Nephron progenitor cell (in vitro differentiated cells): ENCODE data around the gene NIN.

Source experiments
- DNase-seq: peaks from one replicate; pipeline ENCODE4 v3.0.0; 2021
- H3K27ac Mint-ChIP-seq: 2 replicates; pipeline ENCODE4 v1.8.0; 2021; ENCODE audit warnings: mild to moderate bottlenecking, moderate library complexity, mixed read lengths
- H3K27me3 Mint-ChIP-seq: 2 replicates; pipeline ENCODE4 v1.8.0; 2021; ENCODE audit warnings: mild to moderate bottlenecking, low read depth, mixed read lengths; ENCODE audit not compliant: poor library complexity
- H3K36me3 Mint-ChIP-seq: 2 replicates; pipeline ENCODE4 v1.8.0; 2021; ENCODE audit warnings: low read depth, mixed read lengths
- H3K4me1 Mint-ChIP-seq: 2 replicates; pipeline ENCODE4 v1.8.0; 2021; ENCODE audit warnings: mixed read lengths
- H3K4me3 Mint-ChIP-seq: 2 replicates; pipeline ENCODE4 v1.8.0; 2021; ENCODE audit warnings: mild to moderate bottlenecking, moderate library complexity, mixed read lengths
- H3K9me3 Mint-ChIP-seq: 2 replicates; pipeline ENCODE4 v1.8.0; 2021; ENCODE audit warnings: mild to moderate bottlenecking, moderate library complexity, mixed read lengths
- TF ChIP-seq, protein P1 (sequence below): fragments of 200-600 bp; sonication (generic); IDR thresholded peaks from 2 replicates; pipeline ENCODE4 v1.5.0; 2021; ENCODE audit warnings: antibody characterized with exemption

Gene NIN

GRCh38 chr14:50740856-50741255 lies 90.1 kb downstream of the NIN start:
- H3K36me3 Mint-ChIP-seq, result peaks cover 62% of the 10 kb centered on the region
- TF ChIP-seq, protein P1, sequence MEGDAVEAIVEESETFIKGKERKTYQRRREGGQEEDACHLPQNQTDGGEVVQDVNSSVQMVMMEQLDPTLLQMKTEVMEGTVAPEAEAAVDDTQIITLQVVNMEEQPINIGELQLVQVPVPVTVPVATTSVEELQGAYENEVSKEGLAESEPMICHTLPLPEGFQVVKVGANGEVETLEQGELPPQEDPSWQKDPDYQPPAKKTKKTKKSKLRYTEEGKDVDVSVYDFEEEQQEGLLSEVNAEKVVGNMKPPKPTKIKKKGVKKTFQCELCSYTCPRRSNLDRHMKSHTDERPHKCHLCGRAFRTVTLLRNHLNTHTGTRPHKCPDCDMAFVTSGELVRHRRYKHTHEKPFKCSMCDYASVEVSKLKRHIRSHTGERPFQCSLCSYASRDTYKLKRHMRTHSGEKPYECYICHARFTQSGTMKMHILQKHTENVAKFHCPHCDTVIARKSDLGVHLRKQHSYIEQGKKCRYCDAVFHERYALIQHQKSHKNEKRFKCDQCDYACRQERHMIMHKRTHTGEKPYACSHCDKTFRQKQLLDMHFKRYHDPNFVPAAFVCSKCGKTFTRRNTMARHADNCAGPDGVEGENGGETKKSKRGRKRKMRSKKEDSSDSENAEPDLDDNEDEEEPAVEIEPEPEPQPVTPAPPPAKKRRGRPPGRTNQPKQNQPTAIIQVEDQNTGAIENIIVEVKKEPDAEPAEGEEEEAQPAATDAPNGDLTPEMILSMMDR, result no peak
- no peaks in the 10 kb centered on the region for H3K27me3 Mint-ChIP-seq
- DNase-seq, result no peak
- no peak overlapping the region for H3K27ac Mint-ChIP-seq
- no peak overlapping the region for H3K4me3 Mint-ChIP-seq
- H3K4me1 Mint-ChIP-seq, result peaks cover 11% of the 10 kb centered on the region
- no peaks in the 10 kb centered on the region for H3K9me3 Mint-ChIP-seq

GRCh38 chr14:50739186-50739585 lies 91.8 kb downstream of the NIN start:
- H3K27me3 Mint-ChIP-seq, result no peaks in the 10 kb centered on the region
- H3K36me3 Mint-ChIP-seq, result peaks cover 61% of the 10 kb centered on the region
- no peaks in the 10 kb centered on the region for H3K9me3 Mint-ChIP-seq
- peaks cover 11% of the 10 kb centered on the region for H3K4me1 Mint-ChIP-seq
- no peak overlapping the region for H3K4me3 Mint-ChIP-seq
- no peak overlapping the region for H3K27ac Mint-ChIP-seq
- TF ChIP-seq, protein P1, result no peak
- DNase-seq, result no peak

DNA sequence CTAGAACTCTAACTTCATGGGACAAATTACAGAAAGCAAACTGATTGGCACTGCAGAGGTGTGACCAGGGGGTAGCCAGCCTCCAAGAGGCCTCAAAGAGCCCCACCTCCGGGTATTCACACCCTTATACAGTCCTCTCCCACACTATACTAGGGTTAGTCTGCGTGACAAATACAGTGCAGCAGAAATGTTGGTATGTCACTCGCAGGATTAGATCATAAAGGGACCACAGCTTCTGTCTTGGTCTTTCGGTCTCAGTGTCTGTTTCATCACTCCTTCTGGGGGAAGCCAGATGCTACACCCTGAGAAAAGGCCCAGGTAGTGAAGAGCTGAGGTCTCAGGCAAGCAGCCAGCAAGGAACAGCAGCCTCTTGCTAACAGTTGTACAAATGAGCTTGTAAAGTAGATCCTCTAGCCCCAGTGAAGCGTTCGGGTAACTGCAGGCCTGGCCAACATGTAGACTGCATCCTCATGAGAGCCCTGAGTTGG lies 94.0 kb downstream of the NIN start:
- Mint-ChIP-seq H3K36me3 (peaks cover 52% of the 10 kb centered on the region), H3K27me3 (no peaks in the 10 kb centered on the region)

DNA sequence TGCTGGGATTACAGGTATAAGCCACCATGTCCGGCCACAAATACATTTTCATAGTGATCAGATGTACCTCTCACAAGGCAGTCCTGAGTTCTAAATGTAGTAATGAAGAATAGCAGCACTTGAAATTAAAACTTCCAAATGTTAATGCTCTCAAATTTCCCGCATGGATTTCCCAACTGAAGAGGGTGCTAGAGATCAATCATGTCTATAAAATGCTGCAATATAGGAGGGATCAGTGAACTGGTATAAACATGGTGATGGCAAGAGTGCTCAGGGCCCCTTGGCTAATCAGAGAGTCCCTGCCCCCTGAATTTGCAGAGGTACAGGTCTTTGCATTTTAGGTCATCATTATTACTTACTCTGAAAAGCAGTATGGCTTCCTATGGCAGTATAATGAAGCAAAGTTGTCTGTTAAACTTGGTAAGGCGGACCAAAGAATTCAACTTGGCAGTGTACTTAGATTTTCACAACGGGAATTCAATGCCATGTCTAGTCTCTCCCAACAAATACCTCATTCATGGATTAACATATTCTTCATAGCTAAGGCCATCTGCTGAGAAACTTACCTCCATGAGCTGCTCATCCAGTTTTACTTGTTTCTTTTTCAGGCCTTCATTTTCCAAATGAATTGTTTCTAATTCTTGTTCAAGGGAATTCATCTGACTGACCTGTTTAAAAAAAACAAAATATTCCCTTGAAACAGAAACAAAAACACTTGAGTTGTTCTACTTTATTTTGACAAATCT lies 95.8 kb downstream of the NIN start:
- no peaks in the 10 kb centered on the region for H3K9me3 Mint-ChIP-seq
- no peak overlapping the region for H3K27ac Mint-ChIP-seq
- H3K4me1 Mint-ChIP-seq, result no peaks in the 10 kb centered on the region
- peaks cover 54% of the 10 kb centered on the region for H3K36me3 Mint-ChIP-seq
- H3K4me3 Mint-ChIP-seq, result no peak overlapping the region
- TF ChIP-seq, protein P1, result no peak
- H3K27me3 Mint-ChIP-seq, result no peaks in the 10 kb centered on the region
- DNase-seq, result no peak

More for the DNA sequence above, 94.0 kb downstream of the NIN start:
- DNase-seq, result no peak
- H3K4me3 Mint-ChIP-seq, result no peak overlapping the region
- H3K27ac Mint-ChIP-seq, result peak overlapping the region; percentile 64
- H3K4me1 Mint-ChIP-seq, result peaks cover 11% of the 10 kb centered on the region
- TF ChIP-seq, protein P1, result no peak
- H3K9me3 Mint-ChIP-seq, result no peaks in the 10 kb centered on the region

DNA sequence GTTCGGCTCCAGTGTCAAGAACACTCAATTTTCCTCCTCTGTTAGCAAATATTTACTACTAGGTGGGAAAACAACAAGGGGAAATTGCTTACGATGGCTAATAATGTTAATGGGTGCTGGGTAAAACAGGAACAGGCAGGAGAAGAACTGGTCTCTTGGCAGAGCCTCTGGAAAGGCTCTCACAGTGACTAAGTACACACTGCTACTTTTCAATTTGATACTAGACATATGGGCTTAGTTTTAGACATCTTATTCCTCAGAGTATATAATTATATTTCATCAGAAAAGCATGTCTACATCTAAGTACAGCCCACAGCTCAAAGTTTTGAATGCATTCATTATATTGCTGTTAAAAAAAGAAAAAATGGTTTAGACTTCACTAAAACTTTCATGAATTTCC lies 97.5 kb downstream of the NIN start:
- Mint-ChIP-seq H3K4me1 (no peaks in the 10 kb centered on the region), H3K9me3 (no peaks in the 10 kb centered on the region), H3K36me3 (peaks cover 63% of the 10 kb centered on the region), H3K27me3 (no peaks in the 10 kb centered on the region), H3K4me3 (no peak overlapping the region), H3K27ac (no peak overlapping the region)
- TF ChIP-seq, protein P1, result no peak
- DNase-seq, result no peak

- H3K4me3 Mint-ChIP-seq, result no peak overlapping the region
- no peak for DNase-seq
- TF ChIP-seq, protein P1, result no peak
- peaks cover 67% of the 10 kb centered on the region for H3K36me3 Mint-ChIP-seq
- H3K9me3 Mint-ChIP-seq, result no peaks in the 10 kb centered on the region
- no peaks in the 10 kb centered on the region for H3K4me1 Mint-ChIP-seq
- H3K27me3 Mint-ChIP-seq, result no peaks in the 10 kb centered on the region
- H3K27ac Mint-ChIP-seq, result no peak overlapping the region
These were observed 102.1 kb downstream of the NIN start for GRCh38 chr14:50728836-50729235.
